Measurements from ENCODE around the gene FAM20C.
"Not testable (repeated sequence)": the region's sequence is repeated elsewhere in the genome, so short reads cannot be mapped to it uniquely, and the experiment has no call there.

The FAM20C gene

GRCh38 chr7:174716-175115, 17.7 kb upstream of the FAM20C start:
- no peak for DNase-seq

GRCh38 chr7:175955-176354, 16.4 kb upstream of the FAM20C start:
- no peak for DNase-seq

GRCh38 chr7:176381-176780, 16.0 kb upstream of the FAM20C start:
- no peak for DNase-seq

GRCh38 chr7:176786-177459, 15.4 kb upstream of the FAM20C start:
- DNase-seq, result no peak

GRCh38 chr7:178444-178843, 13.9 kb upstream of the FAM20C start:
- DNase-seq, result no peak

GRCh38 chr7:179209-179681, 13.1 kb upstream of the FAM20C start:
- DNase-seq, result no peak

- DNase-seq, result no peak
Observed at GRCh38 chr7:179948-180694, 12.2 kb upstream of the FAM20C start.

- DNase-seq, result no peak
Observed at GRCh38 chr7:181738-182137, 10.6 kb upstream of the FAM20C start.

GRCh38 chr7:182502-182901, 9.9 kb upstream of the FAM20C start:
- not testable (repeated sequence) for DNase-seq

GRCh38 chr7:183496-184292, 8.7 kb upstream of the FAM20C start:
- DNase-seq, result no peak

- DNase-seq, result no peak
Observed at GRCh38 chr7:184294-185264, 7.8 kb upstream of the FAM20C start.

- no peak for DNase-seq
Observed at GRCh38 chr7:186516-187113, 5.8 kb upstream of the FAM20C start.

- no peak for DNase-seq
Observed at GRCh38 chr7:187227-187927, 5.0 kb upstream of the FAM20C start.

- no peak for DNase-seq
Observed at GRCh38 chr7:188174-188573, 4.2 kb upstream of the FAM20C start.

- no peak for DNase-seq
Observed at GRCh38 chr7:188727-189500, 3.5 kb upstream of the FAM20C start.

GRCh38 chr7:189719-190118, 2.7 kb upstream of the FAM20C start:
- DNase-seq, result no peak

GRCh38 chr7:190196-190595, 2.2 kb upstream of the FAM20C start:
- no peak for DNase-seq

- no peak for DNase-seq
Observed at GRCh38 chr7:191105-191980, 1.0 kb upstream of the FAM20C start.

GRCh38 chr7:192701-193480, 520 bp downstream of the FAM20C start:
- DNase-seq, result no peak

Data from stimulated activated CD4-positive, alpha-beta T cell treated with anti-CD3 and anti-CD28 coated beads, Interleukin-4, amount 100 ng/mL, for 4 hours (primary cell).